ENCODE measurements around the gene ZRANB3. TPM values are rescaled to one million over a fixed set of nuclear protein-coding genes. Genes with fewer than 3 reads are reported as not detected.

The ZRANB3 gene
- total RNA-seq, 1 experiment from 2014 or later: 15.9 TPM

DNA sequence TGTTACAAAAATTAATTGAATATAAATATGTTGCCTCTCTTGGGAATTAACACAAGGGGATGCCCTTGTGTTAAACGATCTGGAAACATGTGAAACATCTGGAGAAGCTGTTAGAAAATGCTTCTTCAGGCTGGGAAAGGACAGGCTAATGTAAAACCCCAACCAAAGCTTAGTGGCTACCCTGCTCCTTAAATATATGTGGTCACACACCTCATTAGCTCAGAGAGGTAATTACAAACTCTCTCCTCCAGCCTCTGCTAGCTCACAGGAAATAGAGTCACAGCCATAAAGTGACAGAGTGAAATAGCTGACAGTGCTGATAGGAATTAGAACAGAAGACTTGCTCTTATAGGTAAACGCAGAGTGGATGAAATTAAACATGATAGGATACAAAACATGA is 323.0 kb downstream of the ZRANB3 start:
- Mint-ChIP-seq H3K4me3 (no peak overlapping the region), H3K27ac (no peak overlapping the region), H3K36me3 (no peaks in the 10 kb centered on the region), H3K27me3 (ENCODE audit: low read depth) (no peaks in the 10 kb centered on the region), H3K4me1 (peaks cover 14% of the 10 kb centered on the region), H3K9me3 (no peaks in the 10 kb centered on the region)
- ChIA-PET CTCF (no interaction called here), POLR2A (no interaction called here)
- DNase-seq (ENCODE audit: low spot score) (no peak), ATAC-seq (no peak)
- TF ChIP-seq ZNF423 (CRISPR knock-in tag; IDR thresholded peaks at IDR 0.05): no peak
- no peak for TF ChIP-seq ZNF281 (CRISPR knock-in tag; IDR thresholded peaks at IDR 0.05)
- TF ChIP-seq, protein P1, sequence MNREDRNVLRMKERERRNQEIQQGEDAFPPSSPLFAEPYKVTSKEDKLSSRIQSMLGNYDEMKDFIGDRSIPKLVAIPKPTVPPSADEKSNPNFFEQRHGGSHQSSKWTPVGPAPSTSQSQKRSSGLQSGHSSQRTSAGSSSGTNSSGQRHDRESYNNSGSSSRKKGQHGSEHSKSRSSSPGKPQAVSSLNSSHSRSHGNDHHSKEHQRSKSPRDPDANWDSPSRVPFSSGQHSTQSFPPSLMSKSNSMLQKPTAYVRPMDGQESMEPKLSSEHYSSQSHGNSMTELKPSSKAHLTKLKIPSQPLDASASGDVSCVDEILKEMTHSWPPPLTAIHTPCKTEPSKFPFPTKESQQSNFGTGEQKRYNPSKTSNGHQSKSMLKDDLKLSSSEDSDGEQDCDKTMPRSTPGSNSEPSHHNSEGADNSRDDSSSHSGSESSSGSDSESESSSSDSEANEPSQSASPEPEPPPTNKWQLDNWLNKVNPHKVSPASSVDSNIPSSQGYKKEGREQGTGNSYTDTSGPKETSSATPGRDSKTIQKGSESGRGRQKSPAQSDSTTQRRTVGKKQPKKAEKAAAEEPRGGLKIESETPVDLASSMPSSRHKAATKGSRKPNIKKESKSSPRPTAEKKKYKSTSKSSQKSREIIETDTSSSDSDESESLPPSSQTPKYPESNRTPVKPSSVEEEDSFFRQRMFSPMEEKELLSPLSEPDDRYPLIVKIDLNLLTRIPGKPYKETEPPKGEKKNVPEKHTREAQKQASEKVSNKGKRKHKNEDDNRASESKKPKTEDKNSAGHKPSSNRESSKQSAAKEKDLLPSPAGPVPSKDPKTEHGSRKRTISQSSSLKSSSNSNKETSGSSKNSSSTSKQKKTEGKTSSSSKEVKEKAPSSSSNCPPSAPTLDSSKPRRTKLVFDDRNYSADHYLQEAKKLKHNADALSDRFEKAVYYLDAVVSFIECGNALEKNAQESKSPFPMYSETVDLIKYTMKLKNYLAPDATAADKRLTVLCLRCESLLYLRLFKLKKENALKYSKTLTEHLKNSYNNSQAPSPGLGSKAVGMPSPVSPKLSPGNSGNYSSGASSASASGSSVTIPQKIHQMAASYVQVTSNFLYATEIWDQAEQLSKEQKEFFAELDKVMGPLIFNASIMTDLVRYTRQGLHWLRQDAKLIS (CRISPR knock-in tag; IDR thresholded peaks at IDR 0.05; ENCODE audit: borderline replicate concordance): no peak
- TF ChIP-seq FOXJ3 (CRISPR knock-in tag; IDR thresholded peaks at IDR 0.05; ENCODE audit: borderline replicate concordance): no peak
- no peak for TF ChIP-seq PREB (CRISPR knock-in tag; IDR thresholded peaks at IDR 0.05; ENCODE audit: borderline replicate concordance)
- TF ChIP-seq E2F4 (CRISPR knock-in tag; IDR thresholded peaks at IDR 0.05; ENCODE audit: borderline replicate concordance, low read depth): no peak
- TF ChIP-seq, protein P2, sequence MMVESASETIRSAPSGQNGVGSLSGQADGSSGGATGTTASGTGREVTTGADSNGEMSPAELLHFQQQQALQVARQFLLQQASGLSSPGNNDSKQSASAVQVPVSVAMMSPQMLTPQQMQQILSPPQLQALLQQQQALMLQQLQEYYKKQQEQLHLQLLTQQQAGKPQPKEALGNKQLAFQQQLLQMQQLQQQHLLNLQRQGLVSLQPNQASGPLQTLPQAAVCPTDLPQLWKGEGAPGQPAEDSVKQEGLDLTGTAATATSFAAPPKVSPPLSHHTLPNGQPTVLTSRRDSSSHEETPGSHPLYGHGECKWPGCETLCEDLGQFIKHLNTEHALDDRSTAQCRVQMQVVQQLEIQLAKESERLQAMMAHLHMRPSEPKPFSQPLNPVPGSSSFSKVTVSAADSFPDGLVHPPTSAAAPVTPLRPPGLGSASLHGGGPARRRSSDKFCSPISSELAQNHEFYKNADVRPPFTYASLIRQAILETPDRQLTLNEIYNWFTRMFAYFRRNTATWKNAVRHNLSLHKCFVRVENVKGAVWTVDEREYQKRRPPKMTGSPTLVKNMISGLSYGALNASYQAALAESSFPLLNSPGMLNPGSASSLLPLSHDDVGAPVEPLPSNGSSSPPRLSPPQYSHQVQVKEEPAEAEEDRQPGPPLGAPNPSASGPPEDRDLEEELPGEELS (CRISPR knock-in tag; IDR thresholded peaks at IDR 0.05): no peak
- no peak for TF ChIP-seq MAX (CRISPR knock-in tag; IDR thresholded peaks at IDR 0.05)
- TF ChIP-seq, protein P3, sequence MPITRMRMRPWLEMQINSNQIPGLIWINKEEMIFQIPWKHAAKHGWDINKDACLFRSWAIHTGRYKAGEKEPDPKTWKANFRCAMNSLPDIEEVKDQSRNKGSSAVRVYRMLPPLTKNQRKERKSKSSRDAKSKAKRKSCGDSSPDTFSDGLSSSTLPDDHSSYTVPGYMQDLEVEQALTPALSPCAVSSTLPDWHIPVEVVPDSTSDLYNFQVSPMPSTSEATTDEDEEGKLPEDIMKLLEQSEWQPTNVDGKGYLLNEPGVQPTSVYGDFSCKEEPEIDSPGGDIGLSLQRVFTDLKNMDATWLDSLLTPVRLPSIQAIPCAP (CRISPR knock-in tag; IDR thresholded peaks at IDR 0.05): no peak
- no peak for TF ChIP-seq GRHL2 (CRISPR knock-in tag; IDR thresholded peaks at IDR 0.05; ENCODE audit: insufficient replicate concordance, severe bottlenecking)
- TF ChIP-seq NFYB (CRISPR knock-in tag; conservative IDR thresholded peaks at IDR 0.05; ENCODE audit: low read depth): no peak
- TF ChIP-seq, protein P4, sequence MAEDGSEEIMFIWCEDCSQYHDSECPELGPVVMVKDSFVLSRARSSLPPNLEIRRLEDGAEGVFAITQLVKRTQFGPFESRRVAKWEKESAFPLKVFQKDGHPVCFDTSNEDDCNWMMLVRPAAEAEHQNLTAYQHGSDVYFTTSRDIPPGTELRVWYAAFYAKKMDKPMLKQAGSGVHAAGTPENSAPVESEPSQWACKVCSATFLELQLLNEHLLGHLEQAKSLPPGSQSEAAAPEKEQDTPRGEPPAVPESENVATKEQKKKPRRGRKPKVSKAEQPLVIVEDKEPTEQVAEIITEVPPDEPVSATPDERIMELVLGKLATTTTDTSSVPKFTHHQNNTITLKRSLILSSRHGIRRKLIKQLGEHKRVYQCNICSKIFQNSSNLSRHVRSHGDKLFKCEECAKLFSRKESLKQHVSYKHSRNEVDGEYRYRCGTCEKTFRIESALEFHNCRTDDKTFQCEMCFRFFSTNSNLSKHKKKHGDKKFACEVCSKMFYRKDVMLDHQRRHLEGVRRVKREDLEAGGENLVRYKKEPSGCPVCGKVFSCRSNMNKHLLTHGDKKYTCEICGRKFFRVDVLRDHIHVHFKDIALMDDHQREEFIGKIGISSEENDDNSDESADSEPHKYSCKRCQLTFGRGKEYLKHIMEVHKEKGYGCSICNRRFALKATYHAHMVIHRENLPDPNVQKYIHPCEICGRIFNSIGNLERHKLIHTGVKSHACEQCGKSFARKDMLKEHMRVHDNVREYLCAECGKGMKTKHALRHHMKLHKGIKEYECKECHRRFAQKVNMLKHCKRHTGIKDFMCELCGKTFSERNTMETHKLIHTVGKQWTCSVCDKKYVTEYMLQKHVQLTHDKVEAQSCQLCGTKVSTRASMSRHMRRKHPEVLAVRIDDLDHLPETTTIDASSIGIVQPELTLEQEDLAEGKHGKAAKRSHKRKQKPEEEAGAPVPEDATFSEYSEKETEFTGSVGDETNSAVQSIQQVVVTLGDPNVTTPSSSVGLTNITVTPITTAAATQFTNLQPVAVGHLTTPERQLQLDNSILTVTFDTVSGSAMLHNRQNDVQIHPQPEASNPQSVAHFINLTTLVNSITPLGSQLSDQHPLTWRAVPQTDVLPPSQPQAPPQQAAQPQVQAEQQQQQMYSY (CRISPR knock-in tag; IDR thresholded peaks at IDR 0.05): no peak
- TF ChIP-seq CREB1 (CRISPR knock-in tag; IDR thresholded peaks at IDR 0.05): no peak
- no peak for TF ChIP-seq IRF2 (CRISPR knock-in tag; IDR thresholded peaks at IDR 0.05; ENCODE audit: borderline replicate concordance, low read depth)
